ENCODE data around the gene HIVEP3. TPM values are rescaled to one million over a fixed set of nuclear protein-coding genes. Genes with fewer than 3 reads are reported as not detected.
A peak's percentile ranks its signal among the peaks of the same experiment; 100 is the strongest.

HIVEP3 gene
- total RNA-seq, 1 experiment from 2014 or later, result 1.4 TPM

GRCh38 chr1:41664861-41665640, 253.7 kb downstream of the HIVEP3 start:
- DNase-seq, result peak; percentile 36
- H3K18ac ChIP-seq (ENCODE audit: insufficient read length, low read depth, low read length), result peak overlapping the region; percentile 25
- no peak overlapping the region for H2BK5ac ChIP-seq (ENCODE audit: insufficient read length, low read length)
- no peaks in the 10 kb centered on the region for H3K23me2 ChIP-seq (ENCODE audit: insufficient read length, low read depth, low read length, poor library complexity, severe bottlenecking)
- H3K4me1 Mint-ChIP-seq, result peaks cover 22 to 26% of the 10 kb centered on the region in 2 experiments
- no peak overlapping the region for H4K5ac ChIP-seq (ENCODE audit: insufficient read length, low read depth, low read length)
- H3K36me3 Mint-ChIP-seq (ENCODE audit: insufficient read depth in 1 of 3, low read depth in 3 of 3), result no peaks in the 10 kb centered on the region; a peak in 1 of 7 replicates
- H2BK15ac ChIP-seq (ENCODE audit: low read depth, low read length), result no peak overlapping the region
- H3K4ac ChIP-seq (ENCODE audit: low read depth, low read length), result no peak overlapping the region
- H3K9me3 Mint-ChIP-seq, result no peaks in the 10 kb centered on the region
- peaks cover 41% of the 10 kb centered on the region for H3K27me3 Mint-ChIP-seq (ENCODE audit: low read depth)
- no peak overlapping the region for H2BK20ac ChIP-seq (ENCODE audit: low read depth, low read length, poor library complexity, severe bottlenecking)
- no peak overlapping the region for H3K56ac ChIP-seq (ENCODE audit: insufficient read length, low read depth, low read length)
- no peak overlapping the region for H3K27ac ChIP-seq (ENCODE audit: insufficient read length, low read depth, low read length)
- peaks cover 14% of the 10 kb centered on the region; the same call in 1 of the 2 replicates for H3K27me3 ChIP-seq (ENCODE audit: insufficient read depth, low read length)
- no peak overlapping the region for H2AFZ ChIP-seq (ENCODE audit: low read length)
- H3K9me3 ChIP-seq (ENCODE audit: control insufficient read depth, low read depth, low read length), result no peaks in the 10 kb centered on the region
- H3K9ac ChIP-seq (ENCODE audit: extremely low read depth, insufficient read length, low read length), result no peak overlapping the region
- no peak overlapping the region for H3K4me2 ChIP-seq (ENCODE audit: insufficient read depth, insufficient read length, low read length)
- H2BK120ac ChIP-seq (ENCODE audit: low read depth, low read length, poor library complexity, severe bottlenecking), result no peak overlapping the region
- H4K91ac ChIP-seq (ENCODE audit: insufficient read length, low read depth, low read length), result no peak overlapping the region
- no peak overlapping the region for H3K14ac ChIP-seq (ENCODE audit: insufficient read depth, low read length)
- H2AK5ac ChIP-seq (ENCODE audit: insufficient read length, low read length), result no peak overlapping the region
- no peak for TF ChIP-seq CTCF (conservative IDR thresholded peaks at IDR 0.05)
- no peak overlapping the region for H3K27ac Mint-ChIP-seq
- H3K79me1 ChIP-seq (ENCODE audit: insufficient read depth, low read depth, low read length, poor library complexity, severe bottlenecking), result no peaks in the 10 kb centered on the region
- no peak overlapping the region for H3K23ac ChIP-seq (ENCODE audit: insufficient read length, low read depth, low read length)
- no peaks in the 10 kb centered on the region for H4K20me1 ChIP-seq (ENCODE audit: control insufficient read depth, insufficient read depth, insufficient read length)
- H4K8ac ChIP-seq (replicated peaks; ENCODE audit: insufficient read length, low read depth, low read length), result no peak overlapping the region
- no CpG with 5 or more reads among the region's 4 CpGs for WGBS (ENCODE audit: extremely low coverage, insufficient read length, low lambda C conversion rate)
- no peak overlapping the region for H2BK12ac ChIP-seq (ENCODE audit: insufficient read length, low read depth, low read length)
- H3T11ph ChIP-seq (ENCODE audit: low read length), result no peak overlapping the region
- H3K4me3 Mint-ChIP-seq, result no peak overlapping the region
- H3K4me1 ChIP-seq (ENCODE audit: insufficient read depth, low read length), result 0 out of 2 replicates have a peak, but pooled peaks cover 2% of the 10 kb centered on the region
- no peaks in the 10 kb centered on the region for H3K79me2 ChIP-seq (ENCODE audit: insufficient read depth, low read length)

Data from H9 (cell line).